ENCODE measurements around the gene CLDN19. TPM values are rescaled to one million over a fixed set of nuclear protein-coding genes. Genes with fewer than 3 reads are reported as not detected.

CLDN19 gene
- total RNA-seq, 1 experiment from 2014 or later, result not detected

GRCh38 chr1:42765269-42765668 lies 25.2 kb upstream of the CLDN19 start:
- Histone ChIP-seq H3K9me2 (ENCODE audit: insufficient read depth) (no peaks in the 10 kb centered on the region), H3K4me1 (ENCODE audit: control insufficient read depth in 1 of 2, insufficient read depth in 2 of 2, low read length in 2 of 2) (peaks cover 11 to 18% of the 10 kb centered on the region in 2 experiments; a peak in 3 of 4 replicates), H3K9me3 (ENCODE audit: control insufficient read depth in 1 of 2, insufficient read depth in 1 of 2, low read depth in 1 of 2, low read length in 2 of 2) (no peaks in the 10 kb centered on the region), H3K79me2 (ENCODE audit: insufficient read depth, low read length) (peaks cover 19% of the 10 kb centered on the region), H3K4me2 (ENCODE audit: low read length) (peak overlapping the region; percentile 77), H3K9ac (ENCODE audit: low read length) (peak overlapping the region; percentile 81; the same call in 1 of the 2 replicates), H4K20me1 (ENCODE audit: insufficient read depth) (no peaks in the 10 kb centered on the region; the same call in 1 of the 2 replicates), H3K4me3 (replicated peaks in 1 of 2; ENCODE audit: low read depth in 1 of 2, low read length in 2 of 2) (peak overlapping the region; percentile 76 to 84), H3K27ac (ENCODE audit: low read depth, low read length) (no peak overlapping the region), H2AFZ (ENCODE audit: low read depth, low read length, poor library complexity, severe bottlenecking) (no peak overlapping the region), H3K36me3 (ENCODE audit: control insufficient read depth in 1 of 2, insufficient read depth in 2 of 2, low read length in 2 of 2) (peaks cover 0 to 4% of the 10 kb centered on the region in 2 experiments; a peak in 2 of 4 replicates), H3K27me3 (ENCODE audit: insufficient read depth, low read length) (no peaks in the 10 kb centered on the region)
- no peak for ATAC-seq
- TF ChIP-seq SRF (IDR thresholded peaks at IDR 0.05; ENCODE audit: low read depth) (peak; percentile 18; the same call in 1 of the 2 replicates), EGR1 (IDR thresholded peaks at IDR 0.05; ENCODE audit: low read depth) (no peak)
- ChIA-PET POLR2A (interaction anchor here (1.0 to 1.9 kb wide), 2 partner anchors 83 to 107 kb away, joined by 4 to 5 read pairs; partner anchors contain the start of genes PPIH and YBX1), CTCF (interaction anchor here (1.0 to 3.4 kb wide), 6 partner anchors 7 to 592 kb away, joined by 3 to 25 read pairs (median 8); partner anchors contain the start of gene ZNF691), RAD21 (ENCODE audit: low non-redundant PET in 1 of 2, low total read pairs in 2 of 2, uncharacterized antibody in 2 of 2, unreplicated experiment in 2 of 2) (interaction anchor here in 1 of 2 experiments (1.1 kb wide), 1 partner anchor 81 kb away, joined by 3 read pairs; the partner anchor contains the start of gene ZNF691)
- TSS peak; percentile 48 for BruUV-seq (replicated peaks)
- intact Hi-C loops (cut with micrococcal nuclease), result loop anchor here (10.0 kb wide), 1 partner anchor 1420 kb away; no protein-coding TSS in a partner anchor
- no peak for DNase-seq (ENCODE audit: low read depth, low spot score)

- intact Hi-C loops (cut with micrococcal nuclease), result loop anchor here (10.0 kb wide), 1 partner anchor 1417 kb away; no protein-coding TSS in a partner anchor
- TF ChIP-seq RAD21 (IDR thresholded peaks at IDR 0.05; ENCODE audit: low read depth) (no peak), SP1 (IDR thresholded peaks at IDR 0.05; ENCODE audit: low read depth) (no peak), JUND (IDR thresholded peaks at IDR 0.05) (no peak), EGR1 (IDR thresholded peaks at IDR 0.05; ENCODE audit: low read depth) (no peak), MAX (IDR thresholded peaks at IDR 0.05) (no peak), CBX3 (IDR thresholded peaks at IDR 0.05; ENCODE audit: low read depth) (no peak), POLR2AphosphoS5 (IDR thresholded peaks at IDR 0.05; ENCODE audit: low read depth, low read length) (no peak), EZH2 (IDR thresholded peaks at IDR 0.05) (no peak), TCF7L2 (IDR thresholded peaks at IDR 0.05; ENCODE audit: borderline replicate concordance, extremely low read depth, insufficient read depth, insufficient read length) (no peak), SRF (IDR thresholded peaks at IDR 0.05; ENCODE audit: low read depth) (no peak), ZNF274 (IDR thresholded peaks at IDR 0.05; ENCODE audit: low read depth, low read length) (no peak), SIN3A (IDR thresholded peaks at IDR 0.05; ENCODE audit: low read depth) (no peak)
- TF ChIP-seq, protein P1, sequence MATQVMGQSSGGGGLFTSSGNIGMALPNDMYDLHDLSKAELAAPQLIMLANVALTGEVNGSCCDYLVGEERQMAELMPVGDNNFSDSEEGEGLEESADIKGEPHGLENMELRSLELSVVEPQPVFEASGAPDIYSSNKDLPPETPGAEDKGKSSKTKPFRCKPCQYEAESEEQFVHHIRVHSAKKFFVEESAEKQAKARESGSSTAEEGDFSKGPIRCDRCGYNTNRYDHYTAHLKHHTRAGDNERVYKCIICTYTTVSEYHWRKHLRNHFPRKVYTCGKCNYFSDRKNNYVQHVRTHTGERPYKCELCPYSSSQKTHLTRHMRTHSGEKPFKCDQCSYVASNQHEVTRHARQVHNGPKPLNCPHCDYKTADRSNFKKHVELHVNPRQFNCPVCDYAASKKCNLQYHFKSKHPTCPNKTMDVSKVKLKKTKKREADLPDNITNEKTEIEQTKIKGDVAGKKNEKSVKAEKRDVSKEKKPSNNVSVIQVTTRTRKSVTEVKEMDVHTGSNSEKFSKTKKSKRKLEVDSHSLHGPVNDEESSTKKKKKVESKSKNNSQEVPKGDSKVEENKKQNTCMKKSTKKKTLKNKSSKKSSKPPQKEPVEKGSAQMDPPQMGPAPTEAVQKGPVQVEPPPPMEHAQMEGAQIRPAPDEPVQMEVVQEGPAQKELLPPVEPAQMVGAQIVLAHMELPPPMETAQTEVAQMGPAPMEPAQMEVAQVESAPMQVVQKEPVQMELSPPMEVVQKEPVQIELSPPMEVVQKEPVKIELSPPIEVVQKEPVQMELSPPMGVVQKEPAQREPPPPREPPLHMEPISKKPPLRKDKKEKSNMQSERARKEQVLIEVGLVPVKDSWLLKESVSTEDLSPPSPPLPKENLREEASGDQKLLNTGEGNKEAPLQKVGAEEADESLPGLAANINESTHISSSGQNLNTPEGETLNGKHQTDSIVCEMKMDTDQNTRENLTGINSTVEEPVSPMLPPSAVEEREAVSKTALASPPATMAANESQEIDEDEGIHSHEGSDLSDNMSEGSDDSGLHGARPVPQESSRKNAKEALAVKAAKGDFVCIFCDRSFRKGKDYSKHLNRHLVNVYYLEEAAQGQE (IDR thresholded peaks at IDR 0.05; ENCODE audit: low read depth), result no peak
- TF ChIP-seq, protein P2, sequence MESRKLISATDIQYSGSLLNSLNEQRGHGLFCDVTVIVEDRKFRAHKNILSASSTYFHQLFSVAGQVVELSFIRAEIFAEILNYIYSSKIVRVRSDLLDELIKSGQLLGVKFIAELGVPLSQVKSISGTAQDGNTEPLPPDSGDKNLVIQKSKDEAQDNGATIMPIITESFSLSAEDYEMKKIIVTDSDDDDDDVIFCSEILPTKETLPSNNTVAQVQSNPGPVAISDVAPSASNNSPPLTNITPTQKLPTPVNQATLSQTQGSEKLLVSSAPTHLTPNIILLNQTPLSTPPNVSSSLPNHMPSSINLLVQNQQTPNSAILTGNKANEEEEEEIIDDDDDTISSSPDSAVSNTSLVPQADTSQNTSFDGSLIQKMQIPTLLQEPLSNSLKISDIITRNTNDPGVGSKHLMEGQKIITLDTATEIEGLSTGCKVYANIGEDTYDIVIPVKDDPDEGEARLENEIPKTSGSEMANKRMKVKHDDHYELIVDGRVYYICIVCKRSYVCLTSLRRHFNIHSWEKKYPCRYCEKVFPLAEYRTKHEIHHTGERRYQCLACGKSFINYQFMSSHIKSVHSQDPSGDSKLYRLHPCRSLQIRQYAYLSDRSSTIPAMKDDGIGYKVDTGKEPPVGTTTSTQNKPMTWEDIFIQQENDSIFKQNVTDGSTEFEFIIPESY (IDR thresholded peaks at IDR 0.05; ENCODE audit: extremely low read depth, insufficient replicate concordance, low read length), result no peak
- H2AFZ ChIP-seq (ENCODE audit: low read depth, low read length, poor library complexity, severe bottlenecking), result no peak overlapping the region
- RAD21 ChIA-PET (ENCODE audit: low non-redundant PET in 1 of 2, low total read pairs in 2 of 2, uncharacterized antibody in 2 of 2, unreplicated experiment in 2 of 2), result no interaction called here
- BruUV-seq (replicated peaks), result no TSS peak
- H3K9me3 ChIP-seq (ENCODE audit: control insufficient read depth in 1 of 2, insufficient read depth in 1 of 2, low read depth in 1 of 2, low read length in 2 of 2), result no peaks in the 10 kb centered on the region
- H3K27me3 ChIP-seq (ENCODE audit: insufficient read depth, low read length), result no peaks in the 10 kb centered on the region
- POLR2A ChIA-PET, result no interaction called here
- peaks cover 0 to 7% of the 10 kb centered on the region in 2 experiments; a peak in 2 of 4 replicates for H3K36me3 ChIP-seq (ENCODE audit: control insufficient read depth in 1 of 2, insufficient read depth in 2 of 2, low read length in 2 of 2)
- no peaks in the 10 kb centered on the region; the same call in 1 of the 2 replicates for H4K20me1 ChIP-seq (ENCODE audit: insufficient read depth)
- no peaks in the 10 kb centered on the region for H3K9me2 ChIP-seq (ENCODE audit: insufficient read depth)
- no peak overlapping the region for H3K9ac ChIP-seq (ENCODE audit: low read length)
- ATAC-seq (no peak), DNase-seq (ENCODE audit: low read depth, low spot score) (no peak)
- H3K4me2 ChIP-seq (ENCODE audit: low read length), result no peak overlapping the region
- no peak overlapping the region for H3K4me3 ChIP-seq (replicated peaks in 1 of 2; ENCODE audit: low read depth in 1 of 2, low read length in 2 of 2)
- H3K27ac ChIP-seq (ENCODE audit: low read depth, low read length), result no peak overlapping the region
- H3K4me1 ChIP-seq (ENCODE audit: control insufficient read depth in 1 of 2, insufficient read depth in 2 of 2, low read length in 2 of 2), result peaks cover 5 to 11% of the 10 kb centered on the region in 2 experiments; a peak in 3 of 4 replicates
- peaks cover 10% of the 10 kb centered on the region for H3K79me2 ChIP-seq (ENCODE audit: insufficient read depth, low read length)
- CTCF ChIA-PET, result no interaction called here
Measured at GRCh38 chr1:42762269-42762668, 22.2 kb upstream of the CLDN19 start.
